Hematopoietic multipotent progenitor cell treated with erythropoietin and hydrocortisone succinate and interleukin-3 and kit ligand, for 6 days (in vitro differentiated cells): ENCODE data around the gene GOLM1.
"Not testable (repeated sequence)": the region's sequence is repeated elsewhere in the genome, so short reads cannot be mapped to it uniquely, and the experiment has no call there.

Experiments used
- DNase-seq: peaks from one replicate; pipeline ENCODE4 v3.0.0-alpha.2; 2015

The GOLM1 gene

GRCh38 chr9:86079865-86080469, 19.4 kb downstream of the GOLM1 start:
- no peak for DNase-seq

- no peak for DNase-seq
Measured at GRCh38 chr9:86079421-86079831, 19.9 kb downstream of the GOLM1 start.

GRCh38 chr9:86078731-86079130, 20.6 kb downstream of the GOLM1 start:
- no peak for DNase-seq

GRCh38 chr9:86077276-86077675, 22.1 kb downstream of the GOLM1 start:
- no peak for DNase-seq

- DNase-seq: no peak
Measured at GRCh38 chr9:86075132-86076109, 23.9 kb downstream of the GOLM1 start.

GRCh38 chr9:86073839-86074238, 25.5 kb downstream of the GOLM1 start:
- no peak for DNase-seq

GRCh38 chr9:86072394-86072877, 26.9 kb downstream of the GOLM1 start:
- DNase-seq: no peak

- peak; percentile 71 for DNase-seq
Measured at GRCh38 chr9:86069206-86069869, 30.0 kb downstream of the GOLM1 start.

GRCh38 chr9:86064220-86064619, 35.1 kb downstream of the GOLM1 start:
- no peak for DNase-seq

GRCh38 chr9:86062845-86063693, 36.3 kb downstream of the GOLM1 start:
- no peak for DNase-seq

GRCh38 chr9:86061972-86062739, 37.2 kb downstream of the GOLM1 start:
- no peak for DNase-seq

GRCh38 chr9:86057491-86057890, 41.9 kb downstream of the GOLM1 start:
- DNase-seq: no peak

GRCh38 chr9:86054695-86055094, 44.7 kb downstream of the GOLM1 start:
- DNase-seq: no peak

GRCh38 chr9:86052556-86053468, 46.5 kb downstream of the GOLM1 start:
- no peak for DNase-seq

GRCh38 chr9:86048018-86048742, 51.2 kb downstream of the GOLM1 start:
- not testable (repeated sequence) for DNase-seq

GRCh38 chr9:86047361-86047760, 52.0 kb downstream of the GOLM1 start:
- DNase-seq: no peak

GRCh38 chr9:86046930-86047341, 52.4 kb downstream of the GOLM1 start:
- DNase-seq: no peak

GRCh38 chr9:86046071-86046636, 53.2 kb downstream of the GOLM1 start:
- DNase-seq: no peak

- DNase-seq: no peak
Measured at GRCh38 chr9:86045654-86046053, 53.7 kb downstream of the GOLM1 start.
